ENCODE results near the gene DYNLRB1.

DYNLRB1 gene

DNA sequence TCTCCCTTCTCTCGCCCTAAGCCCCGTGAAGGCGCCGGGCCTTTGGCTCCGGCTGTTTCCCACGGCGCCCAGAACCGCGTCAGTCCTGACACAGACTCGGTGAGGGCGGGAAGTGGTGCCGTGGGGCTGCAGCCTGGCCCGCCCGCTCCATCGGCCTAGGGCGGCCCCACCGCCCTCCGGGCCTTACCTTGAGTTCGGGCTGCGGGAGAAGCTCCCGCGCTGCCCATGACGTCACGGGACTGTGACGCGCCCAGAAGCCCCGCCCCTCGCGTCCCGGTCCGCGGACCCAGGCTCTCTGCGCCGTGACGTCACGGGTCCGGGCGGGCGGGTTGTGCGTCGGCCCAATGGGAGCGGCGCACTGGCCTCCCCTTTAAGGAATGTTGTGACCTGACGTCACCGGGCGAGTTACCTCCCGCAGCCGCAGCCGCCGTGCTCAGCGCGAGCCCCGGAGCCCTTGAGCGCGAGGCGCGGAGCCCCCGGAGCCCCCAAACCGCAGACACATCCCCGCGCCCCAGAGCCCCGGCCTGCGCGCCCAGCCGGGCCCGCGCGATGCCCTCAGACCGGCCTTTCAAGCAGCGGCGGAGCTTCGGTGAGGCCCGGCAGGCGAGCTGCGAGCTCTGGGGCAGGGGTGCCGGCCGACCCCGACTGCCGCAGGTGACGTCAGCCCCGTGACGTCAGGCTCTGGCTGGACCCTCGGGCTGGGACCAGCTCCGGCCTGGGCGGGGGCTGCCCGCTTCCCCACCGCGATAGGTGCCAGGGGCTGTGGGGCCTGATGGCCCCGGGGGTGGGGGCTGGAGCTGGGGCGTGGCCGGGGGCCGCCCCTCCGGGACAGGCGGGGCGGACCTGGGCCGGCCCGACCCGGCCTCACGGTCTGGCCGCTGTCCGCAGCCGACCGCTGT, 42.3 kb downstream of the DYNLRB1 start, which contains the start of gene MAP1LC3A:
MAP1LC3A (plus strand) TSS at position 399 of the 899 bp plus-strand sequence; CDS start at position 550, 151 bp downstream.
- peak; percentile 91 for DNase-seq (ENCODE audit: low spot score)

DNA sequence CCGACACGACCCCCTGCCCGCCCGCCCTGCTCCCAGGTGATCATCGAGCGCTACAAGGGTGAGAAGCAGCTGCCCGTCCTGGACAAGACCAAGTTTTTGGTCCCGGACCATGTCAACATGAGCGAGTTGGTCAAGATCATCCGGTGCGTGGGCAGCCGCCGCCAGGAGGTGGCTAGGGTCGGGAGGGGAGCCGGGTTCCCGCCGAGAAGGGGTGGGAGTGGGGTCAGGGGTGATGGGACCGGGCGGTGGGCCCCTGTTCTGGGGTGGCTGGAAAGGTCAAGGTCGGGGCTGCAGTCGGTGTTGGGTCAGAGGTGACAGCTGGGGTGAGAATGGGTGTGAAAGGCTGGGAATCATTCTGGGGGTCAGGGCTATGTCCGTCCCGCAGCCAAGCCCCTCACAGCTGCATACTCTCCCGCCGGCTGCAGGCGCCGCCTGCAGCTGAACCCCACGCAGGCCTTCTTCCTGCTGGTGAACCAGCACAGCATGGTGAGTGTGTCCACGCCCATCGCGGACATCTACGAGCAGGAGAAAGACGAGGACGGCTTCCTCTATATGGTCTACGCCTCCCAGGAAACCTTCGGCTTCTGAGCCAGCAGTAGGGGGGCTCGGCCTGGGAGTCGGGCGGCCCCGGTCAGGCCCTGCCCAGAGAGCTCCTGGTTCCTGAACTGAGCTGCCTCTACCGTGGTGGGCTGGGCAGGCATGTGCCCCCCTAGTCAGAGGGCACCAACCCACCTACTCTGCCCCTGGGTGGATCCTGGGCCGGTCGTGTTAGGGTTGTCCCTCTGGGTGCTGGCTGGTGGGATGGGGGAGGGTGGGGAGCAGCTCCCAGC, 43.3 kb downstream of the DYNLRB1 start:
- no peak for DNase-seq (ENCODE audit: low spot score)

- DNase-seq (ENCODE audit: low spot score): no peak
Measured at GRCh38 chr20:34560141-34560523, 43.9 kb downstream of the DYNLRB1 start.

GRCh38 chr20:34560614-34561013, 44.4 kb downstream of the DYNLRB1 start:
- DNase-seq (ENCODE audit: low spot score): no peak

GRCh38 chr20:34561661-34562060, 45.4 kb downstream of the DYNLRB1 start:
- DNase-seq (ENCODE audit: low spot score): no peak

DNA sequence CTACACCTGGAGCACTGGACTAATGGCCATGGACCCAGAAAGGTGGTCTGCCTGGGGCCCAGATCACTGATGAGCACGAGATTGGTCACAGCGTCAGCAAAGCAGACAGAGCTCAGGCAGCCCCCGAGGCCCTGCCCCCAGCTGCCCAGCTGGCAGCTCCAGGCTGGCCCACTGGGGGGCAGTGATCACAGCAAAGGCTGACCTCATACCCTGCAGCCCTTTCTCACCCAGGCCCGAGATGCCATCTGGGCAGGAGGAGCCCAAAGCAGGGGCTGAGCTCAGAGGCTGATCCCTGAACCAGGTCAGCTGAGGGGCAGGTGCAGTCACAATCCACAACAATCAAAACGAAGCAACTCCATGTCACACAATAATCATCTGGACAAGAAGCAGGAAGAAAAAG, 46.4 kb downstream of the DYNLRB1 start:
- peak; percentile 75 for DNase-seq (ENCODE audit: low spot score)

DNA sequence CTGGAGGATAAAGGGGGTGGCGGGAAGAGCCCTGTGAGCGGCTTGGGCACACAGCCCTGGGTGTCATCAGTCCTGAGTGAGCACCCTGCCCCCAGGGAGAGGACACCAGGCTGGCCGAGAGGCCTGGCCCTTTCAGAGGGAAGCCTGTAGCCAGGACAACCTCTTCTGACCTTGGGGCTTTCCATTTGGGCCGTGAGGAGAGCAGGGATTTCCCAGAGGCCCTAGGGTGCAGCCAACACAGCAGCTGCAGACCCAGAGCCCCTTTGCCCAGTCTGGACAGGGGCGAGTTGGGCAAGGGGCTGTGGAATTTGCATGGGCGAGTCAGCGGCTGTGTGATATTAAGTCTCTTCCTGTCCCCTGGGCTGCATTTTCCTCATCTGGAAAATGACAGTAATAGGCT, 48.6 kb downstream of the DYNLRB1 start:
- no peak for DNase-seq (ENCODE audit: low spot score)

DNA sequence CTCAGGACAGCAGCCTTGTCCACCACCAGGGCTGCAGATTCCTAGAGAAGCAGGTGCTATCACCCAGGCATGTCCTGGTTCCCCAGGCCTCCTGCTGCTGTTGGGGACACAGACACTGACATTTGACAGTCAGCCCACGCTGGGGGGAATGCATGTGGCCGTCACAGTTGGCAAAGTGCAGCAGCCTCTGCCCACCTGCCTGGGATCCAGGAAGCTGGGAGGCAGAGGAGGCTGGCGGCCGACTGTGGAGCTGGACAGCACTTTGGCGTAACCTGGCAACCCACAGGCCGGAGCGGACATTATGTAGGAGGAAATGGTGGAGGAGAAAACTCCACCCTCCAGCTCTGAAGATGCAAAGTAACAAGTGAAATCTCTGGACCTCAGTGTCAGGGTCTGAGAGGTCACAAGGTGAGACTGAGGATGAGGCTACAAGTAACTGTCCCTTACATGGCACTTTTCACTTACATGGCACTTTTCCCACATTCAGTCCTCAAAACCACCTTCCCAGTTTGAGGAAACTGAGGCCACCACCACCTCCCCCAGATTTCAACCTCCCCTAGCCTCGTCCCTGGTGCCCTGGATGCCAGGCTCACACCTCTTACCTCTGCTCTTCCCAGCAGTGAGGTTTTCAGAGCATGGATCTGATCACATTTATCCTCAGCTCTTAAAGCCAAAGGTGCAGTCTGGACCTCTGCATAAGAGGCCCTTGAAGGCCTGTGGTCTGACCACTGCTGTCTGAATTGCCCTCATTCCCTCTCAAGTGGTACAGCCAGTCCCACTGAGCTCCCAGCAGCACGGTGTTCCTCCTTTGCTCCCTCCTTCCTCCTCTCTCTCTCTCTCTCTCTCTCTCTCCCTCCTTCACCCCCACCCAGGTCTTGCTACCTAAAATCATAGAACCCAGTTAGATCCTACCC, 51.0 kb downstream of the DYNLRB1 start:
- DNase-seq (ENCODE audit: low spot score): no peak

DNA sequence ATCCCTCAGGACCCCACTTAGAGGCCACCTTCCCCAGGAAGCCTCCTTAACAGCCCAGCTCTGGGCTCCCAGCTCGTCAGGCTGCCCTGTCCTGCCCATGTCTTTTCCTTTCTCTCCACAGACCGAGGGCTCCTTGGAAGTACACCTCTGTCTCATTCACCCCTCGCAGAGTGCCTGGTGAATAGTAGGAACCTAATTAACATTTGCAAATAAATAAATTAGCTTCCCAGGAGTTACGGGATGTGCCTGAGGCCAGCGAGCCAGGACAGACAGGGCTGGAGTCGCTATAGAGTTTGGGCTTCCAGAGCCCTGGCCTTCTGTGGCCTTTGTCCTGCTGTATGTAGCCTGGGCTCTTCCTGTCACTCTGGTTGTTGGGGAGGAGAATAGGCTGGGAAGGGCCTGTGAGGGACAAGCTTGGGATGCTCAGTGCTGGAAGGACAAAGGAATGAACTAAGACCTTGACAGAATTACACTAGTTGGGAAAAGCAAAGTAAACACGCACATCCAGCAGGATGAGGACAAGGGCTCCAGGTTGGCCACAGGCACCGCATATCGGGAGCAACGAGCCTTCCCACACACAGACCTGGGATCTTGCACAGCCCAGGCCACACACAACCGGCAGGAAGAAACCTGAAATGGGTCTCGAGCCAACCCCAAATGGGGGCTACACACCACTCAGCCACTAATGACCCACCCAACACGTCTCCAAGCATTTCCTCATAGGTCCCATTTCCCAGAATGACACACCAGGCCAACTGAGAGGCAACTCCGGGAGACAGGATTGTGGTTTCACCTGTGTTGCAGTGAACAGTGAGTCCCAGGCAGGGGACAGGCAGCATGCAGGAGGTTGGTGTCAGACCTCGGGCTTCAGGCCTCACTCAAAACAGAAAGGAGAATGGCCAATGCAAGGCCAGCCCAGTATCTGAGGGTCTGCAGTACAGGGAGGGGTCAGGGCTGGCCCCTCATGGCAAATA, 52.0 kb downstream of the DYNLRB1 start:
- no peak for DNase-seq (ENCODE audit: low spot score)

DNA sequence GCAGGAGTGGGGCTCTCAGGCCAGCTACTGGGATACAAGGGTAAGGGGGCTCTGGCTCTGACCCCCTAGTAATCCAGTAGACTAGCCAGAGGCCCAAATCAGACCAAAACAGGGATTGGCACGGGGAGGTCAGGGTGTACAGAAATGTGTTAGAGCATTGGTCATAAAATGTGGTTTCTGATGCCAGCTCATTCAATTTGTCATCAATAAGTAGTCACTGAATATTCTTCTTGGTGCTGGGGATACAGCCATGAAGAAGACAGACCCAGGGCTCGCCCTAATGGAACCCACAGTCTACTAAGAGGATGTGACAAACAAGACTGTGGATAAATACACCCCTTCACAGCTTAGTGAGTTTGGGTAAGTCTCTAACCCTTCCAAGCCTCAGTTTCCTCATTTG, 53.4 kb downstream of the DYNLRB1 start:
- DNase-seq (ENCODE audit: low spot score): no peak

GRCh38 chr20:34570859-34571306, 54.7 kb downstream of the DYNLRB1 start:
- DNase-seq (ENCODE audit: low spot score): no peak

GRCh38 chr20:34571753-34572152, 55.5 kb downstream of the DYNLRB1 start:
- DNase-seq (ENCODE audit: low spot score): no peak

DNA sequence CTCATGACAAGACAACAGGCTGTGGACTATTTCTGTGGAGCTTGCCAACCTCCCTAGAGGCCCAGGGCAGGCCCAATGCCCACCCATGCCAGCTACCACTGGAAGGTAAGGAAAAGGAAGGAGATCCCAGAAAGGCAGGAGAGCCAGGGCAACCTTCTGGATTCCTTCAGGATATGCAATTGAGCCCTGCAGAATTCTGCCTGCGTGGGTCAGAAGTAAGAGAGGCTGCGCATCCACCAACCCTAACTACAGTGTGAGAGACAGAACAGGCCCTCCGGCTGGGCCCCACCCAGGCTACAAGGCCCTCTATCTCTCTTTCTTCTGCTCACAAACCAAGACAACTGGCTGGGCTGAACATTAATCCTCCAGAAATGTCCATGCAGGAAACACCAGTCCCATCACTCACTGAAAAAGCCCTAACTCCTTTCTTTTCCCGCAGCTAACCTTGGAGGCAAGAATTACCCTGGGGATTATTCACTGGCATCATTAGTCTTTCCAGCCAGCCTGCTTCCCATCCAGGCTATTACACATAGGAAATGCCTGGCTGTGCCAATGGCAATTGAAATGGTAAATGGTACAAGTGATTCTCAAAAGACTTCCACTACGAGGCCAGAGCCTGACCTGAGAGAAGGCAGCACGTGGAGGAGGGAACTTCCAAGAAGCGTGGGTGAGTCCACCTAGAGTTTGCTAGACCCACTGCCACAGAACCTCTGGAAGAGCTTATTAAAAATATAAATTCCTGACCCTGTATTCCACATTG, 57.5 kb downstream of the DYNLRB1 start:
- no peak for DNase-seq (ENCODE audit: low spot score)

DNA sequence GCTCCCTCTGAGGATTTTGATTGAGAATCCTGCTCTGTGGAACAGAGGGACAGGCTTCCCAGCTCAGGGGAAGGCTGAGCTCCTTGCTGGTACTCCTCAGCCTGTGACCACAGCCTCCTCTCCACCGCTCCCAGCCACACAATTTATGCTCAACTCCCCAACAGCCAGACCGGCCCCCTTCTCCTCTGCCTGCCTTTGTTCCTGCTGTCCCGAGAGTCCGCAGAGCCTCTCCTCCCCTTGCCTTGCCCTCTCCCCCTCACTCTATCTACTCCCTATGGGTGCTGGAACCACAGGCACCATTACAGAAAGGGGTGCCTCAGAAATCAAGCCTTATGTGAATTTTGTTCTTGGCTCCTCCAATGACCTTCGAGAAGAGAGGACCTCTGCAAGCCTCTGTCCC, 58.2 kb downstream of the DYNLRB1 start:
- no peak for DNase-seq (ENCODE audit: low spot score)

- no peak for DNase-seq (ENCODE audit: low spot score)
Measured at GRCh38 chr20:34574861-34575260, 58.6 kb downstream of the DYNLRB1 start.

- no peak for DNase-seq (ENCODE audit: low spot score)
Measured at GRCh38 chr20:34575271-34575670, 59.0 kb downstream of the DYNLRB1 start.

DNA sequence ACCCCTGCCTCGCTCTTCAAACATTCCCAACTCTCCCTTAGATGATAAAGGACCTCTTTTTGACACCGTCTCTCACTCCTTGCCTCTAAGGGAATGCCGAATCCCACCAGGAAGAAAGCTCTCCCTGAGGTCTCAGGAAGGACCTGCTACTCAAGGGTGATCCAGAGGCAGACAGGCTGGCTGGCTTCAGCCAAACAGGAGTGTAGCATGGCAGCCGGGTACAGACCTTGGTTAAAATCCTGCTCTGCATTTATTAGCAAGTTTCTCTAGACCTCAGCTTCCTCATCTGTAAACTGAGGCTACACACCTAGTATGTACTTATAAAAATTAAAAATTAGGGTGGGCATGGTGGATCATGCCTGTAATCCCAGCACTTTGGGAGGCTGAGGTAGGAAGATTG, 59.5 kb downstream of the DYNLRB1 start:
- no peak for DNase-seq (ENCODE audit: low spot score)

- DNase-seq (ENCODE audit: low spot score): no peak
Measured at GRCh38 chr20:34577061-34577460, 60.8 kb downstream of the DYNLRB1 start.

- DNase-seq (ENCODE audit: low spot score): no peak
Measured at GRCh38 chr20:34578025-34578424, 61.8 kb downstream of the DYNLRB1 start.

DNA sequence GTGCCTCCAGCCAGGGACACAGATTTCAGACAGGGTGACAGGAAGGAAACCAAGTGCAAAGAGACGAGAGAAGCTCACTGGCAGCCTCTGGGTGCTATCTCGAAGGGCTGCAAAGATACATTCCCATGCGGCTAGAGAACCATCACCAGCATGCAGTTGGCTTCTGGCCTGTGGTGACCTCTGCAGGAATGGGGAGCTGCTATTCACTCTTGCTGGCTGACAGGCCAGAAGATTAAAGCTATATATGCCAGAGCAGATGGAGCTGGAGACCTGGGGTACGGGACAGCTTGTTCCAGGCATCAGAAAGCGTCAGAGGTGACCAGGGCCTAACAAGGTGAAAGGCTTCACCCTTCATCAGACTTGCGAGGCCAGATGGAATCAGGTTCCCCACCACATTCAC, 62.3 kb downstream of the DYNLRB1 start:
- DNase-seq (ENCODE audit: low spot score): no peak

Data from D341Med (cell line).